Breast epithelium (tissue), 4 donors: Measurements from ENCODE around the gene MRPL55. TPM values are rescaled to one million over a fixed set of nuclear protein-coding genes. Genes with fewer than 3 reads are reported as not detected.

Experiments
- DNase-seq, 2 donors: peaks; one replicate each; pipeline ENCODE4 v3.0.0-alpha.2; 2019; ENCODE audit warnings: low spot score in 2 of 2
- H3K27ac ChIP-seq, 2 donors: fragments of 200-600 bp; sonication (generic) in 1 of 2; one replicate each; pipeline ENCODE4 v1.5.1; 2016 to 2019; ENCODE audit warnings: mild to moderate bottlenecking in 1 of 2
- H3K27me3 ChIP-seq, 2 donors: fragments of 200-600 bp; sonication (generic) in 1 of 2; one replicate each; pipeline versions ENCODE4 v1.5.1 to v1.6.0; 2017 to 2019; ENCODE audit warnings: control low read depth in 1 of 2, mild to moderate bottlenecking in 1 of 2
- H3K36me3 ChIP-seq: fragments of 200-600 bp; one replicate; pipeline ENCODE4 v1.5.1; 2019
- H3K4me1 ChIP-seq, 2 donors: fragments of 200-600 bp; sonication (generic); one replicate each; pipeline ENCODE4 v1.5.1; 2016 to 2019; ENCODE audit warnings: control low read depth in 1 of 2
- H3K4me3 ChIP-seq, 3 donors: fragments of 200-600 bp; sonication (generic); 1 replicate in 2 of 3; 2 replicates in 1 of 3; pipeline ENCODE4 v1.5.1; 2016 to 2019; ENCODE audit warnings: mild to moderate bottlenecking in 3 of 3, moderate library complexity in 2 of 3
- H3K9me3 ChIP-seq, 2 donors: fragments of 200-600 bp; sonication (generic) in 1 of 2; one replicate each; pipeline ENCODE4 v1.5.1; 2016 to 2019; ENCODE audit warnings: control low read depth in 1 of 2
- POLR2A ChIP-seq: fragments of 450-650 bp; IDR thresholded peaks from one replicate; pipeline ENCODE4 v1.6.1; 2016; ENCODE audit warnings: antibody characterized with exemption, mild to moderate bottlenecking, moderate library complexity
- POLR2AphosphoS5 ChIP-seq, 3 donors: sonication (generic); formaldehyde crosslinking; IDR thresholded peaks; one replicate each; pipeline ENCODE4 v1.6.1; 2017; ENCODE audit warnings: antibody characterized with exemption in 3 of 3
- intact Hi-C: fragments of 100-400 bp; cut with DNase I; formaldehyde crosslinking; loops from one replicate; pipeline ENCODE4 v1.15.1; 2023; ENCODE audit warnings: low total_unique reads
- total RNA-seq, 3 donors: library from RNA; depleted of rRNA; stranded (reverse); fragments of >200 nt; gene quantifications; one replicate each; pipeline ENCODE4 v1.1.0, GENCODE V29; 2016
- TF ChIP-seq, protein P1 (sequence below), 3 donors: fragments of 450-650 bp; IDR thresholded peaks; one replicate each; pipeline ENCODE4 v1.5.1; 2016 to 2017; ENCODE audit warnings: antibody characterized with exemption in 3 of 3, mild to moderate bottlenecking in 3 of 3, moderate library complexity in 3 of 3

Gene MRPL55
- total RNA-seq, 3 donors from 2014 or later = 76.4 to 108 (median 102) TPM

DNA sequence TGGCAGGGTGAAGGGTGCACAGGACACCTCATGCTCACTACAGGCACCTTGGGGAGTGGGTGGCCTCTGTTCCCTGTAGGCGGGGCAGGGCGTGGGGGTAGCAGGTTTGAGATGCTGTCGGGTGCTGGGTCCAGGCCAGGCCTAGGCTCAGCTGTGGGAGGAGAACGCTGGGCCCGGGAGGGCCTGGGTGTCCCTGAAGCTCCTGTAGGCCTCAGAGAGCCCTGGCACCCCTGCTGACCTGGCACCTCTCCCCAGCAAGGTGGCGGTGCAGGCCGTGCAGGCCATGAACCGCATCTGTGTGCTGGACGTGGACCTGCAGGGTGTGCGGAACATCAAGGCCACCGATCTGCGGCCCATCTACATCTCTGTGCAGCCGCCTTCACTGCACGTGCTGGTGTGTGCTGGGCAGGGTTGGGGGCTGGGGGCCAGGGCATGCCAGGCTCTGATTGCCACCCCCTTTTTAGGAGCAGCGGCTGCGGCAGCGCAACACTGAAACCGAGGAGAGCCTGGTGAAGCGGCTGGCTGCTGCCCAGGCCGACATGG, 38.1 kb upstream of the MRPL55 start:
- no peak overlapping the region for H3K27ac ChIP-seq
- no peaks in the 10 kb centered on the region for H3K27me3 ChIP-seq
- H3K4me3 ChIP-seq = no peak overlapping the region
- no peaks in the 10 kb centered on the region for H3K36me3 ChIP-seq
- H3K9me3 ChIP-seq = no peaks in the 10 kb centered on the region
- intact Hi-C loops = no loop called here
- peaks cover 20 to 34% of the 10 kb centered on the region in 2 donors for H3K4me1 ChIP-seq
- no peak for DNase-seq
- TF ChIP-seq, protein P1, sequence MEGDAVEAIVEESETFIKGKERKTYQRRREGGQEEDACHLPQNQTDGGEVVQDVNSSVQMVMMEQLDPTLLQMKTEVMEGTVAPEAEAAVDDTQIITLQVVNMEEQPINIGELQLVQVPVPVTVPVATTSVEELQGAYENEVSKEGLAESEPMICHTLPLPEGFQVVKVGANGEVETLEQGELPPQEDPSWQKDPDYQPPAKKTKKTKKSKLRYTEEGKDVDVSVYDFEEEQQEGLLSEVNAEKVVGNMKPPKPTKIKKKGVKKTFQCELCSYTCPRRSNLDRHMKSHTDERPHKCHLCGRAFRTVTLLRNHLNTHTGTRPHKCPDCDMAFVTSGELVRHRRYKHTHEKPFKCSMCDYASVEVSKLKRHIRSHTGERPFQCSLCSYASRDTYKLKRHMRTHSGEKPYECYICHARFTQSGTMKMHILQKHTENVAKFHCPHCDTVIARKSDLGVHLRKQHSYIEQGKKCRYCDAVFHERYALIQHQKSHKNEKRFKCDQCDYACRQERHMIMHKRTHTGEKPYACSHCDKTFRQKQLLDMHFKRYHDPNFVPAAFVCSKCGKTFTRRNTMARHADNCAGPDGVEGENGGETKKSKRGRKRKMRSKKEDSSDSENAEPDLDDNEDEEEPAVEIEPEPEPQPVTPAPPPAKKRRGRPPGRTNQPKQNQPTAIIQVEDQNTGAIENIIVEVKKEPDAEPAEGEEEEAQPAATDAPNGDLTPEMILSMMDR (IDR thresholded peaks at IDR 0.05) = no peak
- TF ChIP-seq POLR2A = no peak
- no peak for TF ChIP-seq POLR2AphosphoS5 (IDR thresholded peaks at IDR 0.05)

DNA sequence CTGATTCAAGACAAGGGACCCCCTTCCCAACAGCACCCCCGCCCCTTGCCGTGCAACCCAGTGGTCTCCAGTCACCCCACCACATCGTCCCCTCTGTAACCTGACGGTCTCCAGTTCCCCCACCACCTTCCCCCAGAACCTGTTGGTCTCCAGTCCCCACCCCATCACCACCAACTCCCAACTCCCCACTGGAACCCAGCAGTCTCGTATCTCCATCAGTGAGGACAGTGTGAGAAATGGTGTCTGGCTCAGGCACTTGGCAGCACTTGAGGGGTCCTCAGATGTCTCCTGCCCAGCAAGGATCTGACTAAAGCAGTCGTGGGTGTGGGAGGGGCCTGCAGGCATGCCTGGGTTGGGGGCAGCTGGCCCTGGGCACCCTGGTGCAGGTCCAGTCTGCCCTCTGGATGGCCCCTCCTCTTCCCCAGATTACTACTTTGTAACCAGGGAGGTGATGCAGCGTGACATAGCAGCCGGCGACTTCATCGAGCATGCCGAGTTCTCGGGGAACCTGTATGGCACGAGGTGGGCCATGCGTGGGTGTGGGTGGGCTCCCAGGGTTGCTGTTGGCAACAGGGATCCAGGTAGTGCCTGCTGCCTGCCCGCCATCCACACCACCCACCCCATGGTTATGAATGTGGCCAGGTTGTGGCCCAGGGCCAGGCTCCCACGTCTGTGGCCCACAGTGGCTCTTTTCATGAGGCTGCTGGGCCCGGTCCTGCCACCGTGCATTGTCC, 37.5 kb upstream of the MRPL55 start:
- intact Hi-C loops = no loop called here
- DNase-seq = no peak
- Histone ChIP-seq H3K4me3 (no peak overlapping the region), H3K27me3 (no peaks in the 10 kb centered on the region), H3K9me3 (no peaks in the 10 kb centered on the region), H3K36me3 (no peaks in the 10 kb centered on the region), H3K4me1 (peaks cover 26 to 34% of the 10 kb centered on the region in 2 donors), H3K27ac (no peak overlapping the region)
- TF ChIP-seq, protein P1 (IDR thresholded peaks at IDR 0.05) = no peak
- TF ChIP-seq POLR2AphosphoS5 (IDR thresholded peaks at IDR 0.05) (no peak), POLR2A (no peak)

DNA sequence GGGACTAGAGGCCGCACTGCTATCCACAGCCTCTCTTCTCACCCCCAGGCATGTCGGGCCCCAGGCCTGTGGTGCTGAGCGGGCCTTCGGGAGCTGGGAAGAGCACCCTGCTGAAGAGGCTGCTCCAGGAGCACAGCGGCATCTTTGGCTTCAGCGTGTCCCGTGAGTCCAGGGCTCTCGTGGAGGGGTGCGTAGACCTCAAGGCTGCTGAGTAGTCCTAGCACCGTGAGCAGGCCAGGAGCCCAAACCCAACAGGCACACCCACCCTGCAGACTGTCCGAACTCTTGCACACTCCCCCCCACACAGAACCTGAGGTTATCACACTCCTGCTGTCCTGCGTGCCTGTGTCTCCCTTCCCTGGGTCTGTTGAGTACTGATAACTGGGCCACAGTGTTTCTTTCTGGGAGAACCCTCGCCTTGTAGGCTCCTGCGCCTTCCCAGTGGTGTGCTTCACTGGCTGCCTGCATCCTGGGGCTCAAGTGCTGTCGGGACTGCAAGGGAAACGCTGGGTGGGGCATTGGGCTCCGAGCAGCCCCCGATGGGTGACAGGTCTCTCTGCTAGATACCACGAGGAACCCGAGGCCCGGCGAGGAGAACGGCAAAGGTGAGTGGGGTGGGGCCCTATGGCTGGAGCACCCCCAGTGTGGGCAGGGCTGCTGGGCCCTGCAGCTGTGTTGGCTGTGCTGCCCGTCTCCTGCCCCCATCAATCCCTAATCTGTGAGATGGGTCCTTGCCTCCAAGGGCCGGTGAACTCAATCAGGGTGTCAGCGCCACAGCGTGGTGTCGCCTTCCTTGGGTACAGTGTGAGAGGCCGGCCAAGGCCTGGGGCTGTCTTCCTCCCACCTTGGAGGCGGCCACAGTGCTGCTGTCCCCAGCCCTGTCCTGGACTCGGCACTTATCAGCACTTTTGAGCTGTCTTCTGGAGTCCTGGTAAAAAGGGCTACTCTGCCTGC, 36.6 kb upstream of the MRPL55 start:
- no peak for DNase-seq
- no peak overlapping the region for H3K27ac ChIP-seq
- H3K9me3 ChIP-seq = no peaks in the 10 kb centered on the region
- no peaks in the 10 kb centered on the region for H3K27me3 ChIP-seq
- intact Hi-C loops = no loop called here
- H3K4me1 ChIP-seq = peaks cover 29 to 31% of the 10 kb centered on the region in 2 donors
- no peak overlapping the region for H3K4me3 ChIP-seq
- TF ChIP-seq POLR2A (no peak), POLR2AphosphoS5 (IDR thresholded peaks at IDR 0.05) (no peak)
- TF ChIP-seq, protein P1 (IDR thresholded peaks at IDR 0.05) = no peak
- no peaks in the 10 kb centered on the region for H3K36me3 ChIP-seq

DNA sequence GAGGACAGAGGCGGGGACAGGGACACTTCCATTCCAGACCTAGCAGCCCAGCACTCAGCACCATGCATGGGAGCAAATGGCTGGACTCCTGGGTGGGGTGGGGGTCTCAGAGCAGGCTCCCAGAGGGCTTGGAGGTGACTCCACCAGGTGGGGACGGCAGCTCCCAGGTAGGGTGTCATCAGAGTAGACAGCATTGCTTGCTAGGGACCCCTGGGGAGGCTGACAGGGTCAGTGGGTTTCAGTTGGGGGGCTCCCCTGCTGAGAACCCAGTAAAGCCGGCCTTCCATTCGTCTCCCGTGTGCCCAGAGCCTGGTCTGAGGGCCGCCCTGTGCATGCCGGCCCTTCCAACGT, 35.9 kb upstream of the MRPL55 start:
- Histone ChIP-seq H3K4me1 (peaks cover 24 to 29% of the 10 kb centered on the region in 2 donors), H3K27ac (no peak overlapping the region)

More for the DNA sequence above, 35.9 kb upstream of the MRPL55 start:
- no peak overlapping the region for H3K4me3 ChIP-seq
- TF ChIP-seq, protein P1 (IDR thresholded peaks at IDR 0.05) = no peak
- TF ChIP-seq POLR2A (no peak), POLR2AphosphoS5 (IDR thresholded peaks at IDR 0.05) (no peak)
- H3K9me3 ChIP-seq = no peaks in the 10 kb centered on the region
- no peaks in the 10 kb centered on the region for H3K36me3 ChIP-seq
- no peaks in the 10 kb centered on the region for H3K27me3 ChIP-seq
- no peak for DNase-seq
- intact Hi-C loops = no loop called here
